Measurements from ENCODE around the gene AHCYL2.
"Not testable (repeated sequence)": the region's sequence is repeated elsewhere in the genome, so short reads cannot be mapped to it uniquely, and the experiment has no call there.

AHCYL2 gene

DNA sequence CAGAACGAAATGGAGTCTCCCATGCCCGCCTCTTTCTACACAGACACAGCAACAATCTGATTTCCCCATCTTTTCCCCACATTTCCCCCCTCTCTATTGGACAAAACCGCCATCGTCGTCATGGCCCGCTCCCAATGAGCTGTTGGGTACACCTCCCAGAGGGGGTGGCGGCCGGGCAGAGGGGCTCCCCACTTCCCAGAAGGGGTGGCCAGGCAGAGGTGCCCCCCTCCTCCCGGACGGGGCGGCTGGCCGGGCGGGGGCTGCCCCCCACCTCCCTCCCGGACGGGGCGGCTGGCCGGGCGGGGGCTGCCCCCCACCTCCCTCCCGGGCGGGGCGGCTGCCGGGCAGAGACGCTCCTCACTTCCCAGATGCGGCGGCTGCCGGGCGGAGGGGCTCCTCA, 251.1 kb downstream of the AHCYL2 start:
- not testable (repeated sequence) for H3K4me3 Mint-ChIP-seq; H3K9me3 Mint-ChIP-seq (ENCODE audit: low read depth); H3K36me3 Mint-ChIP-seq; H3K27me3 Mint-ChIP-seq; H3K27ac Mint-ChIP-seq; H3K4me1 Mint-ChIP-seq (ENCODE audit: low read depth)

DNA sequence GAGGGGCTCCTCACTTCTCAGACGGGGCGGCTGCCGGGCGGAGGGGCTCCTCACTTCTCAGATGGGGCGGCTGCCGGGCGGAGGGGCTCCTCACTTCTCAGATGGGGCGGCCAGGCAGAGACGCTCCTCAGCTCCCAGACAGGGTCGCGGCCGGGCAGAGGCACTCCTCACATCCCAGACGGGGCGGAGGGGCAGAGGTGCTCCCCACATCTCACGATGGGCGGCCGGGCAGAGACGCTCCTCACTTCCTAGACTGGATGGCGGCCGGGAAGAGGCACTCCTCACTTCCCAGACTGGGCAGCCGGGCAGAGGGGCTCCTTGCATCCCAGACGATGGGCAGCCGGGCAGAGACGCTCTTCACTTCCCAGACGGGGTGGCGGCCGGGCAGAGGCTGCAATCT, 251.6 kb downstream of the AHCYL2 start:
- not testable (repeated sequence) for H3K27ac Mint-ChIP-seq; H3K9me3 Mint-ChIP-seq (ENCODE audit: low read depth); H3K36me3 Mint-ChIP-seq; H3K27me3 Mint-ChIP-seq; H3K4me1 Mint-ChIP-seq (ENCODE audit: low read depth); H3K4me3 Mint-ChIP-seq

All from activated naive CD8-positive, alpha-beta T cell (primary cell).